Breast epithelium (tissue), 4 donors: ENCODE data around the gene FZD7. TPM values are rescaled to one million over a fixed set of nuclear protein-coding genes. Genes with fewer than 3 reads are reported as not detected.

Experiments
- DNase-seq, 2 donors: peaks; one replicate each; pipeline ENCODE4 v3.0.0-alpha.2; 2019; ENCODE audit warnings: low spot score in 2 of 2
- H3K27ac ChIP-seq, 2 donors: fragments of 200-600 bp; sonication (generic) in 1 of 2; one replicate each; pipeline ENCODE4 v1.5.1; 2016 to 2019; ENCODE audit warnings: mild to moderate bottlenecking in 1 of 2
- H3K27me3 ChIP-seq, 2 donors: fragments of 200-600 bp; sonication (generic) in 1 of 2; one replicate each; pipeline versions ENCODE4 v1.5.1 to v1.6.0; 2017 to 2019; ENCODE audit warnings: control low read depth in 1 of 2, mild to moderate bottlenecking in 1 of 2
- H3K36me3 ChIP-seq: fragments of 200-600 bp; one replicate; pipeline ENCODE4 v1.5.1; 2019
- H3K4me1 ChIP-seq, 2 donors: fragments of 200-600 bp; sonication (generic); one replicate each; pipeline ENCODE4 v1.5.1; 2016 to 2019; ENCODE audit warnings: control low read depth in 1 of 2
- H3K4me3 ChIP-seq, 3 donors: fragments of 200-600 bp; sonication (generic); 1 replicate in 2 of 3; 2 replicates in 1 of 3; pipeline ENCODE4 v1.5.1; 2016 to 2019; ENCODE audit warnings: mild to moderate bottlenecking in 3 of 3, moderate library complexity in 2 of 3
- H3K9me3 ChIP-seq, 2 donors: fragments of 200-600 bp; sonication (generic) in 1 of 2; one replicate each; pipeline ENCODE4 v1.5.1; 2016 to 2019; ENCODE audit warnings: control low read depth in 1 of 2
- POLR2A ChIP-seq: fragments of 450-650 bp; IDR thresholded peaks from one replicate; pipeline ENCODE4 v1.6.1; 2016; ENCODE audit warnings: antibody characterized with exemption, mild to moderate bottlenecking, moderate library complexity
- POLR2AphosphoS5 ChIP-seq, 3 donors: sonication (generic); formaldehyde crosslinking; IDR thresholded peaks; one replicate each; pipeline ENCODE4 v1.6.1; 2017; ENCODE audit warnings: antibody characterized with exemption in 3 of 3
- intact Hi-C: fragments of 100-400 bp; cut with DNase I; formaldehyde crosslinking; loops from one replicate; pipeline ENCODE4 v1.15.1; 2023; ENCODE audit warnings: low total_unique reads
- total RNA-seq, 3 donors: library from RNA; depleted of rRNA; stranded (reverse); fragments of >200 nt; gene quantifications; one replicate each; pipeline ENCODE4 v1.1.0, GENCODE V29; 2016
- TF ChIP-seq, protein P1 (sequence below), 3 donors: fragments of 450-650 bp; IDR thresholded peaks; one replicate each; pipeline ENCODE4 v1.5.1; 2016 to 2017; ENCODE audit warnings: antibody characterized with exemption in 3 of 3, mild to moderate bottlenecking in 3 of 3, moderate library complexity in 3 of 3

FZD7 gene
- total RNA-seq, 3 donors from 2014 or later = 12.5 to 41.4 (median 26.5) TPM

DNA sequence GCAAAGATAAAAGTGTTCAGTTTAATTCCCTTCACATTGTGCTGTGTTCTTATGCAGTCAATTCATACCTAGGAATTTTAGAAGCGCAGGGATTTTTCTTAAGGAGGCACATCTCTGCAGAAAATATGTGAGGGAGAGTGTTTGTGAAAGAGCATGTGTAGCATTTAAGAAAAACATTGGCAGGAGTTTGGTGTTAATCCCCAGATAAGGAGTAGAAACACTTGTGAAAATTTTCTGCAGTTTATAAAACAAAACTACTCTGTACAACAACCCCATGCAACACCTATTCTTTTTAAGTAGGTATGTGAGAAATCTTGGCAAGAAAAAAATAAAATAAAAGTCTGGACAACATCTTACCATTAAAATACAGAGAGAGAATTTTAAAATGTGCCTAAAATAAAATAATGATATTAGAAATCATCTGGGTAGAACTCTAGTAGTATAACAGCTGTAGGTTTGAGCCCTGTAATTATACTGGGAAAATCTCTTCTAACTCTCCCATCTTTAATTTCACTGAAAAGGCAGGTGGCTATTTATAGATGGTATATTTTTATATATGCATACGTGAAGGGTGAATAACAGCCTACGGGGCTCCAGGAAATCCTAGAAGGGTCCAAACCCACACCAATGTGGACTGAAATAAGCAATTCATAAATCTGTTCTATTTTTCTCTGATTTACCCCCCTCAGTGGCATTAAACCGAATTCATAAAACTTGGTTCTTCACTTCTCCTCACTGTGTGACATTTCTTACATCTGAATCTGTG is 6.6 kb downstream of the FZD7 start:
- Histone ChIP-seq H3K4me1 (no peaks in the 10 kb centered on the region), H3K27ac (peak overlapping the region in 1 of 2 donors; percentile 73), H3K9me3 (no peaks in the 10 kb centered on the region), H3K27me3 (no peaks in the 10 kb centered on the region), H3K36me3 (no peaks in the 10 kb centered on the region), H3K4me3 (no peak overlapping the region)
- TF ChIP-seq POLR2A (no peak), POLR2AphosphoS5 (IDR thresholded peaks at IDR 0.05) (no peak)
- TF ChIP-seq, protein P1, sequence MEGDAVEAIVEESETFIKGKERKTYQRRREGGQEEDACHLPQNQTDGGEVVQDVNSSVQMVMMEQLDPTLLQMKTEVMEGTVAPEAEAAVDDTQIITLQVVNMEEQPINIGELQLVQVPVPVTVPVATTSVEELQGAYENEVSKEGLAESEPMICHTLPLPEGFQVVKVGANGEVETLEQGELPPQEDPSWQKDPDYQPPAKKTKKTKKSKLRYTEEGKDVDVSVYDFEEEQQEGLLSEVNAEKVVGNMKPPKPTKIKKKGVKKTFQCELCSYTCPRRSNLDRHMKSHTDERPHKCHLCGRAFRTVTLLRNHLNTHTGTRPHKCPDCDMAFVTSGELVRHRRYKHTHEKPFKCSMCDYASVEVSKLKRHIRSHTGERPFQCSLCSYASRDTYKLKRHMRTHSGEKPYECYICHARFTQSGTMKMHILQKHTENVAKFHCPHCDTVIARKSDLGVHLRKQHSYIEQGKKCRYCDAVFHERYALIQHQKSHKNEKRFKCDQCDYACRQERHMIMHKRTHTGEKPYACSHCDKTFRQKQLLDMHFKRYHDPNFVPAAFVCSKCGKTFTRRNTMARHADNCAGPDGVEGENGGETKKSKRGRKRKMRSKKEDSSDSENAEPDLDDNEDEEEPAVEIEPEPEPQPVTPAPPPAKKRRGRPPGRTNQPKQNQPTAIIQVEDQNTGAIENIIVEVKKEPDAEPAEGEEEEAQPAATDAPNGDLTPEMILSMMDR (IDR thresholded peaks at IDR 0.05) = no peak
- intact Hi-C loops = no loop called here
- no peak for DNase-seq

DNA sequence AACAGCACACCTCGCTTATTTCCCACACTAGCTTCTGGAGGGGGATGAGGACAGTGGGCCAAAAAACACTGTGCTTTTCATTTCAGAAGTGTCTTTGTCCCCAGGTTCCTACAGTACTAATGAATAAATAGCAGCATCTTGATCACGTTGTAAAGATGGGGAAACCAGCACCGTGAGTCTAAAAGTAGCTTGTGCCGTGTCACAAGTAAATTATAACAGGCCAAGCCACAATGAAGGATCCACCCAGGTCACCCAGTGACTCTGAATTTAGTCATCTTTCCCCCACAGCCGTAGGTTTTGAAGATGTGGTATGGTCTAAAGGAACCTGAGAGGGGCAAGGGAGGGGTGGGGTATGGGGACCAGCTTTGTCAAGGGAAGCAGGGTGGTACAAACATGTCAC is 8.8 kb downstream of the FZD7 start:
- intact Hi-C loops = no loop called here
- Histone ChIP-seq H3K27ac (no peak overlapping the region), H3K9me3 (no peaks in the 10 kb centered on the region), H3K36me3 (no peaks in the 10 kb centered on the region), H3K4me1 (no peaks in the 10 kb centered on the region), H3K4me3 (no peak overlapping the region), H3K27me3 (no peaks in the 10 kb centered on the region)
- TF ChIP-seq POLR2AphosphoS5 (IDR thresholded peaks at IDR 0.05) = no peak
- no peak for TF ChIP-seq POLR2A
- TF ChIP-seq, protein P1 (IDR thresholded peaks at IDR 0.05) = no peak
- DNase-seq = no peak

DNA sequence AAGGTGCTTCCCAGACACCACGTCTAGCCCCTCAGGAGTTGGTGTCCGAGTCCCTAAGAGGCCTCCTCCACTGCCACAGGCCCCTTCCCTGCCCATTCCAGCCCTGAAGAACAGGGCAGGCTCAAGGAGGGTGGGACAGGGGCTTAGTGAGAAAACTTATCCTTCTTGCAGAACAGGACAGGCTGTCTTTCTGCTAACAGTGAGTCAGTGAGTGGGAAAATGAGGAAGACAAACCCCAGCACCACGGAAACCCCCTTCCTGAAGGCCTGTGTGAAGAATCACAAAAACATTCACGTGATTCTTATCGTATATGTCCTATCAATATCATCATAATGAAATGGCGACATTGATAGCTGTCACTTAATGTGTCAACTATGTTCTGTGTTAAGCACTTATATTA is 9.8 kb downstream of the FZD7 start:
- Histone ChIP-seq H3K27me3 (no peaks in the 10 kb centered on the region), H3K9me3 (no peaks in the 10 kb centered on the region), H3K4me3 (no peak overlapping the region), H3K4me1 (no peaks in the 10 kb centered on the region), H3K27ac (no peak overlapping the region), H3K36me3 (no peaks in the 10 kb centered on the region)
- intact Hi-C loops = no loop called here
- DNase-seq = no peak
- no peak for TF ChIP-seq POLR2AphosphoS5 (IDR thresholded peaks at IDR 0.05)
- no peak for TF ChIP-seq POLR2A
- TF ChIP-seq, protein P1 (IDR thresholded peaks at IDR 0.05) = no peak

DNA sequence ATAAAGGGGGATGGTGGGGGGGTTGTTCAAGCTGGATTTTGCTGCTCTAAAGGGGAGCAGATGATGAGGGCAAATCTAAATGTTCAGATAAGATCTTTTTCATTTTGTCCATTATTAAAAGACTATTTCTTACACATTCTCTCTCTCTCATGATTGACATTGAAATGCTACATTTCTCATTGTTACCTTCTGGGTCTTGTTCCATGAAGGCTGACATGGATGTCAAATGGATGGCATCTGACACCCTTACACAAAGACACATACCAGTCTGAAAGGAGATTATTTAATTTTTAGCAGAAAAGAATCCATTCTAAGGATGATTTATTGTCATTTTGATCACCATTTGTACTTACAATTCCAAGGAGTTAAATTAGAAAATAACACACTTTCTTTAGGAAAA is 11.1 kb downstream of the FZD7 start:
- Histone ChIP-seq H3K27me3 (no peaks in the 10 kb centered on the region), H3K36me3 (no peaks in the 10 kb centered on the region), H3K27ac (no peak overlapping the region), H3K4me3 (no peak overlapping the region), H3K4me1 (no peaks in the 10 kb centered on the region), H3K9me3 (no peaks in the 10 kb centered on the region)
- no peak for DNase-seq
- intact Hi-C loops = no loop called here
- TF ChIP-seq POLR2A (no peak), POLR2AphosphoS5 (IDR thresholded peaks at IDR 0.05) (no peak)
- TF ChIP-seq, protein P1 (IDR thresholded peaks at IDR 0.05) = no peak

DNA sequence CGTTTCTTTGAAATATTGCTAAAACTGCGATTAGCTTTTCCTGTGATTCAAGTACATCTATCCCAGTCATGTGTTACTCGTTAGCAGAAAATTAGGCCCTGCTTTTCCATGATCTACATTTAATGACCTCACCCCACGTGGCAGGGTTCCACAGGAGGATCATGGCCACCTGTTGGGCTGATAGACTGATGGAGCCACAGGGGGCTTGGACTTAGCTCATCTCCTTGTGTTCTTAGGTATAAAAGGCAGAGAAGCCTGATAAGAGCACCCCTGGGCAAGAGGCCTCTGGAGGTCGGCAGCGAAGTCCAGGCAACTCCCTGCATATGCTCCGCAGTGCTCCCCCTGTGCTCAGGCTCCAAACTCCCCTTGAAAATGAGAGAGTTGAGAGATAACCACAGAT is 12.9 kb downstream of the FZD7 start:
- Histone ChIP-seq H3K36me3 (no peaks in the 10 kb centered on the region), H3K27ac (no peak overlapping the region), H3K4me1 (no peaks in the 10 kb centered on the region), H3K4me3 (no peak overlapping the region), H3K9me3 (no peaks in the 10 kb centered on the region), H3K27me3 (no peaks in the 10 kb centered on the region)
- intact Hi-C loops = no loop called here
- DNase-seq = no peak
- TF ChIP-seq, protein P1 (IDR thresholded peaks at IDR 0.05) = no peak
- TF ChIP-seq POLR2A = no peak
- no peak for TF ChIP-seq POLR2AphosphoS5 (IDR thresholded peaks at IDR 0.05)
